HG03575 (cell line): Measurements from ENCODE around the gene CDCA5.
"Not testable (repeated sequence)": the region's sequence is repeated elsewhere in the genome, so short reads cannot be mapped to it uniquely, and the experiment has no call there.

Experiments
- ATAC-seq: cut with Tn5 transposase; IDR thresholded peaks from one replicate; pipeline ENCODE4 v1.9.1; 2021; ENCODE audit not compliant: unreplicated experiment, insufficient number of reproducible peaks, low FRiP score; ENCODE audit errors: extremely low read depth

CDCA5 gene

DNA sequence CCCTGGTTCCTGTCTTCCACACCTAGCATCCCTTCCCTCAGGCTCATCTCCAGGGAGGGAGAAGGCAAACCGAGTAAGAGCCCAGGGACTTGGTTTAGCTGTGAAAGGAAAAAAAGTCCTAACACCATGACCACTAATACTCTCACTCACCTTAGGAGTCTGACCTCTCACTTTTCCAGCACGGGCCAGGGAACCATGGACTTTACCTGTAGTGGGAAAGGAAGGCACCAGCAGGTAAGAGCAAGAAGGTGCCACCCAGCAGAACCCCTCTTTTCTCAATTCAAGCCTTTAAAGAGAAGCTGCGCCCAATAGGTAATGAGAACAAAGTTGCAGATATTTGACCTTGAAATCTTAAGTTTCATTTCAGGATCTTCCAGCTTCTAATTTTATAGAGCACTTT lies 37.0 kb upstream of the CDCA5 start:
- ATAC-seq: no peak

DNA sequence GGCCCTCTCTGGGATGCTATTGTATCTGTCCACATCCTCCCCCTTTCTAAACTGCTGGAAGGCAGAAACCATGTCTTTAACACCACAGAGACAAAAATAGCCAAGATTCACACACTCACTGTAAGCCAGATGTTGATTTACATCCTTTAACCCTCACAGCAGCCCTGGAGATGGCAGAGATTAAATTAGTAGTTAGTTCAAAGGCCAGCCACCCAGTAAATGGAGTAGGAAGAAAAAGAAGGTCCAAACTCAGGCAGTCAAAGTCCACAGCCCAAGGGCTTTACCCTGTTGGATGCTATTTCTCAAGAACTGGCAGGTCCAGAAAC lies 35.8 kb upstream of the CDCA5 start:
- ATAC-seq: no peak

DNA sequence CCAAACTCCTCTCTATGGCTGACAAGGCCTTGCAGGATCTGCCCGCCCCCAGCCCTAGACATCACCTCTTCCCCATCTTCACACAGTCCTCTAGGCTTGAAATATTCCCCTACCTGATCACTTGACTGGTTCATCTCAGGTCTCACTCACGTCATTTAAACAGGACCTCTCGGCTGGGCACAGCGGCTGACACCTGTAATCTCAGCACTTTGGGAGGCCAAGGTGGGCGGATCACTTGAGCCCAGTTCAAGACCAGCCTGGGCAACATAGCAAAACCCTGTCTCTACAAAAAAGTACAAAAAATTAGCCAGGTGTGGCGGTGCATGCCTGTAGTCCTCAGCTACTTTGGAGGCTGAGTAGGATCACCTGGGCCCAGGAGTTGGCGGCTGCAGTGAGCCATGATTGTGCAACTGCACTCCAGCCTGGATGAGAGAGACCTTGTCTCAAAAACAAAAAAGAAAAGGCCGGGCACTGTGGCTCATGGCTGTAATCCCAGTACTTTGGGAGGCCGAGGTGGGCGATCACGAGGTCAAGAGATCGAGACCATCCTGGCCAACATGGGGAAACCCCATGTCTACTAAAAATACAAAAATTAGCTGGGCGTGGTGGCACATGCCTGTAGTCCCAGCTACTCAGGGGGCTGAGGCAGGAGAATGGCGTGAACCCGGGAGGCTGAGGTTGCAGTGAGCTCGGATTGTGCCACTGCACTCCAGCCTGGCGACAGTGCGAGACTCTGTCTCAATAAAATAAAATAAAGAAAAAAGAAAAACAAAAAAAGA lies 35.2 kb upstream of the CDCA5 start:
- ATAC-seq: not testable (repeated sequence)

DNA sequence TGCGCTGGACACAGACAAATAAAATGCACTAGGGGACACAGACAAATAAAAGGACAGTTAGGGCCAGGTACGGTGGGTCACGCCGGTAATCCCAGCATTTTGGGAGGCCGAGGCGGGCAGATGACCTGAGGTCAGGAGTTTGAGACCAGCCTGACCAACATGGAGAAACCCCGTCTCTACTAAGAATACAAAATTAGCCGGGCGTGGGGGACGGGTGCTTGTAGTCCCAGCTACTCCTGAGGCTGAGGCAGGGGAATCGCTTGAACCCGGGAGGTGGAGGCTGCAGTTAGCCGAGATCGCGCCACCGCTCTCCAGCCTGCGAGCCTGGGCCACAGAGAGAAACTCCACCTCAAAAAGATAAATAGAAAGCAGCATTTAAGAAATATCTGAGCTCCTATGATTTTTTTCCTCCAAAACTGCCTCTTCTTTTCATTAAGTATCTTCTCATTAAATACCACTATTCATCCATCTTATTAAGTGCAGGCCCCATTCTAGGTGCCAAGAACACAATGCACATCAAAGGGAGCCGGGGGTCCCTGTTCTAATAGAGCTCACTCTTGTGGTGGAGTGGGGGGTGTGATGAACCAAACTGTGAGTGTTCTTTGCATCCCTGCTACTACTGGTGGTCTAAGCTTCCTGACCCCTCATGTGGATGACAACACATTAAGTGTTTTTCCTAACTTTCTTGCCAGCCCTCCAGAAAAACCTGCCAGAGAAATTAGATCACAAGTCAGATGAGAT lies 34.4 kb upstream of the CDCA5 start:
- no peak for ATAC-seq

DNA sequence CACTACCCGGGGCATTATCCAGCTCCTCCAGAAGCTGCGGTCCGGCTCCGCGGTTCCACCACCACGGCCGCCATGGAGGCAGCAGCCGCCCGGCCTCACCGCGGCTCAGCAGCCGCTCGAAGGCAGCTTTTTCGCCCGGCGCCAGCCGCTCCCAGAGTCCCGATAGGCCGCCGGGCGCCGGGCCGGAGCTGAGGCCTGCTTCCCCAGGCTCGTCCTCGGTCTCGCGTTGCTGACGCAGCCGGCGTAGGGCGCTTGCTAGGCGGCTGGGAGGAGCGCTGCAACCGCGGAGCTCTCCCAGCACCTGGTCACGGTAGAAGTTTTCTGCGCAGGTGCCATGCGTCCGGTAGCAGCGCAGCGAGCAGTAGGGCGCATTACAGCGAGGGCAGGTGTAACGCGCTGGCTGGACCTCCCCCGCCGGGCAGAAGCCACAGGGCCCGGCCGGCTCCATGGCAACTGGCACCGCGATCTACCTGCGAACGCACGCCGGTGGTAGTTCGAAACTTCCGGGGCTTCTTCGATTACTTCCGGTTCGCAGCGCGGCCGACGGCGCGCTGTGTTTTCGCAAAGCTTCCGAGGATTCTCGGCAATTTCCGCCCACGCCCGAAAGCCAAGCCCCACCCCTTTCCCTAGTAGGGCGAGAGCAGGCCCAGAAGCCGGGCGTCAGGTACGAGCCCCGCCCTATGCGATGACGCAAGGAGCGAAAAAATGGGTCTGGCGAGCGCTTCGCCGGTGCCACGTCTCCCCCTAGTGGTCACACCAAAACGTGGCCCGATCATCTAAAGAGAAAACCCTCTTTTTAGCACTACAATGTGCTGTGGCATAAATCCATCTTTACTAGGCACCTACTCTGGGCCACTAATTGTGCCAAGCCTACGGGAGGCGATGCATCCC lies 33.6 kb upstream of the CDCA5 start, which contains the start of gene ZNHIT2:
TSS of gene ZNHIT2 (minus strand) at position 496 of the 891 bp plus-strand sequence. CDS start at position 448, 48 bp downstream.
- ATAC-seq: peak; percentile 31

DNA sequence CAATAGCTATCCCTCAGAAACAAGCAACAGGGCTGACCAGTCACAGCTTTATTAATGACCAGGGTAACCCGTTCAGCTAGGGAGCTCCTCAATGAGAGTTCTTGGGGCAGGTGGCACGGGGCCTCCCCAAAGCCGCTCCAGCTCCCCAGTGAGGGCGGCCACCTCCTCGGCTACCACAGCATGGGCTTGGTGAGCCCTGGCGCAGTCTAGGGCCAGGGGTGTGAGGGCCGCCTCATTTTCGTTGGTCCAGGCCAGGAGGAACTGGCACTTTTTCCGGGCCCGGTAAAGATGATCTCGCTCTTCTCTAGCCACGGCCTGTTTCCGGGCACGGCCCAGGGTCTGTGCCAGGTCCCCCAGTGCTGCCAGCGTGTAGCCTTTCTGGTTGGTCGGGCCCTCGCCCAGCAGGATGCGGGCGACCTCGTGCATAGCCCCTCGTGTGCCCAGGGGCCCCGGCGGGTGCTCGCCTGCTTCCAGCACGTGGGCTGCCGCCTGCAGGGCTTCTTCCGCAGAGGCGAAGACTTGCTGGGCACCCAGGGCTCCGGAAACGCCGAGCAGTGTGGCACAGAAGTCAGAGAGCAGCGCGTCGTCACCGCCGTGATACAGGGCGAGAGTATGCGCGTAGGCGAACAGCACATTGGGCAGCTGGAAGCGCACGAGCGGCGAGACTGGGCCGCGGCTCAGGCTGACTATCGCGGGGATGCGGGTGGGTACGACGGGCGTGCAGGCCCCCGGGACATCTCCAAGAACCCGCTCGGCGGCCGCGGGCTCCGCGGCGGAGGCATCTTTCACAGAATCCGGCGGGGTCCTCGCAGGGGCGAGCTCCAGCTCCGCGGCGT lies 32.7 kb upstream of the CDCA5 start:
- no peak for ATAC-seq

DNA sequence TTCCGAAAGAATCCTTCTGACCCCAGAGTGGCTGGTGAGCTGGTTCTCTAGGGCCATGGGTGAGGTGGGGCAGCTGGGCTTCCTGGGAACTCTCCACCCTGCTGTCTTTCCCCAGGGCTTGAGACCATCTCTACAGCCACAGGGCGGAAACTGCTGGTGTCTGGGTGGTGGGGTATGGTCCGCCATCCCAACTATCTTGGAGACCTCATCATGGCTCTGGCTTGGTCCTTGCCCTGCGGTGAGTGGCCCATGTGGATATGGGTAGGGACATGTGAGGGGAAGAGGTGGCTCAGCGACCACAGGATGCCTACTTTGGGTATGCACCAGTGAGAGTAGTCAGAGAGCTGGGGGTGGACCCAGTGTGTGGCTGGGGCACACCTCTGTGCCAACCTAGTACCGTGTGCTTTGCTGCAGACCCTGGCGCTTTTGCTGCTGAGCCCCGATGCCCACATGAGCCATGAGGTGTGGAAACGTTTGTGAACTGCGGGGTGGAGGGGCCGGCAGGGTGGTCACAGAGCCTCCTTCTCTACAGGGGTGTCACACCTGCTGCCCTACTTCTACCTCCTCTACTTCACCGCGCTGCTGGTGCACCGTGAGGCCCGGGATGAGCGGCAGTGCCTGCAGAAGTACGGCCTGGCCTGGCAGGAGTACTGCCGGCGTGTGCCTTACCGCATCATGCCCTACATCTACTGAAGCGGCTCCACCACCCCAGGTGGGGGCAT lies 31.7 kb upstream of the CDCA5 start:
- no peak for ATAC-seq

DNA sequence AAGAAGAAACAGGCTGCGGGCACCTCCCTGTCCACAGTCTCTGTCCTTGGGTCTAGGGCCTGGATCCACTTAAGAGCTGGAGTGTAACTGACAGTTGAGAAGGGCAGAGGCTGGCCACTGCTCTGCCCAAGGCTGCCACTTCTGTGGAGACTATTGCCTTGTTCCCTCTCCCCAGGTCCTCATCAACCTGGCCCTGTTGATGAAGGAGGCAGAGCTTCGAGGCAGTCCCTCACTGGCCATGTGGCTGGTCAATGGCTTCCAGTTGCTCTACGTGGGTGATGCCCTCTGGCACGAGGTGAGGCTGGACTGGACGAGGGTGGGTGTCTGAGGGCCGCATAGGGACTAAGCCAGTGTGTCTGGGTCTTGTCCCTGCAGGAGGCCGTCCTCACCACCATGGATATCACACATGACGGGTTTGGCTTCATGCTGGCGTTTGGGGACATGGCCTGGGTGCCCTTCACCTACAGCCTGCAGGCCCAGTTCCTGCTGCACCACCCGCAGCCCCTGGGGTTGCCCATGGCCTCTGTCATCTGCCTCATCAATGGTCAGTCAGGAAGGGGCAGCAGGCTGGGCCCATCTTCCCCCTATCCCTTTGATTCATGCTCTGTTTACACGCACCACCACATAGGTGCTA lies 30.8 kb upstream of the CDCA5 start:
- ATAC-seq: no peak

DNA sequence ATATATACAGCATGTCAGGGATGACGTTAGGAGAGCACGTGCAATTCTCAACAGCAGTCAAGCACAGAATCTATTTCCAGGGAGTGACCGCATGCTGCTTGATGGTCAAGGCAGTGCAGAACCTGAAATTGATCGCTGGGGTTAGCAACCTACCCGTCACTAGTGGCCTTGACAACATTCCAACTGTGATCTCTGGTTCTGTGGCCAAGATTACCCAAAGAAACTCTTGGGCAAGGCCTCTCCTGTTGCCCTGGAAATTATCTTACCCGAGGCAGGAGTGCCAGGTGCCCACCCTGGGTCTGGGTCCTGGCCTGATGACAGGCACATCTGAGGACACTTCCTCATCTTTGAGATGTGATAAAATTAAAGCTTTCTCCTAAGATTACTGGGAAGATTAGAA lies 30.0 kb upstream of the CDCA5 start:
- ATAC-seq: no peak

DNA sequence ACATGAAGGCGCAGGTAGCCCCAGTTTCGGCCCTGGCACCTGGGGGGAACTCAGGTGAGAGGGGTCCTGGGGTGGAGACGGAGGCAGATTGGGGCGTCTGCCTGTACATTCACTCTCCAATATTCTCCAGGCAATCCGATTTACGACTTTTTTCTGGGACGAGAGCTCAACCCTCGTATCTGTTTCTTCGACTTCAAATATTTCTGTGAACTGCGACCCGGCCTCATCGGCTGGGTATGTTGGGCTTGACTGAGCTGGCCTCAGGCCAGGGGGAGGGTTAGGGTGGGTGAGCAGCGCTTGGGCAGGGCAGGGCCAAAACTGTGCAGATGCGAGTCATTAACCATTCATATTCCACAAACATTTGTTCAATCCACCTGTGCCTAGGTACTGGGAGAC lies 29.5 kb upstream of the CDCA5 start:
- ATAC-seq: no peak

DNA sequence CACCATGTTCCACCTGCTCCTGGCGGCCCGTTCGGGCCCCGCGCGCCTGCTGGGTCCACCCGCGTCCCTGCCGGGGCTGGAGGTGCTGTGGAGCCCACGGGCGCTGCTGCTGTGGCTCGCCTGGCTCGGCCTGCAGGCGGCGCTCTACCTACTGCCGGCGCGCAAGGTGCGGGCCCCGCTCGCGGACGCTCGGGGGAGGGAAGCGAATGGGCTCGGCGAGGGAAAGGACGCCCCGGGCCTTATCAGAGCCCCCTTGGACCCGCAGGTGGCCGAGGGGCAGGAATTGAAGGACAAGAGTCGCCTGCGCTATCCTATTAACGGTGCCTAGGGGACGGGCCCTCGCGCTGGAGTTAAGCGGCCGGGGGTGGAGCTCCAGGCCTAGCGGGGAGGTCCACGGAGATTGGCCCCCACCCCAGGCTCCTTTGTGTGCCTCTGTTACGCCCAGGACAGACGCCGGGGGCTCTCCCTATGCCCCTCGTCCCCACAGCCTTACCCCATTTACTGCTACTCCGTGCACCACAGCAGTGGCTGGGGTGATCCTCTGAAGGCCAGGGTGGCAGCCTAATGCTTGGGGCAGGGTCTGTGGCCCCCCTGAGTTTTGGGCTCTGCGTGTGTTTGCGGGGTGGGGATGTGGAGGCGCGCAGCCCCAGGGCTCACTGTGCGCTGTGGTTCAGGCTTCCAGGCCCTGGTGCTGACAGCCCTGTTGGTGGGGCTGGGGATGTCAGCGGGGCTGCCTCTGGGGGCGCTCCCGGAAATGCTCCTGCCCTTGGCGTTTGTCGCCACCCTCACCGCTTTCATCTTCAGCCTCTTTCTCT lies 28.9 kb upstream of the CDCA5 start:
- ATAC-seq: no peak

DNA sequence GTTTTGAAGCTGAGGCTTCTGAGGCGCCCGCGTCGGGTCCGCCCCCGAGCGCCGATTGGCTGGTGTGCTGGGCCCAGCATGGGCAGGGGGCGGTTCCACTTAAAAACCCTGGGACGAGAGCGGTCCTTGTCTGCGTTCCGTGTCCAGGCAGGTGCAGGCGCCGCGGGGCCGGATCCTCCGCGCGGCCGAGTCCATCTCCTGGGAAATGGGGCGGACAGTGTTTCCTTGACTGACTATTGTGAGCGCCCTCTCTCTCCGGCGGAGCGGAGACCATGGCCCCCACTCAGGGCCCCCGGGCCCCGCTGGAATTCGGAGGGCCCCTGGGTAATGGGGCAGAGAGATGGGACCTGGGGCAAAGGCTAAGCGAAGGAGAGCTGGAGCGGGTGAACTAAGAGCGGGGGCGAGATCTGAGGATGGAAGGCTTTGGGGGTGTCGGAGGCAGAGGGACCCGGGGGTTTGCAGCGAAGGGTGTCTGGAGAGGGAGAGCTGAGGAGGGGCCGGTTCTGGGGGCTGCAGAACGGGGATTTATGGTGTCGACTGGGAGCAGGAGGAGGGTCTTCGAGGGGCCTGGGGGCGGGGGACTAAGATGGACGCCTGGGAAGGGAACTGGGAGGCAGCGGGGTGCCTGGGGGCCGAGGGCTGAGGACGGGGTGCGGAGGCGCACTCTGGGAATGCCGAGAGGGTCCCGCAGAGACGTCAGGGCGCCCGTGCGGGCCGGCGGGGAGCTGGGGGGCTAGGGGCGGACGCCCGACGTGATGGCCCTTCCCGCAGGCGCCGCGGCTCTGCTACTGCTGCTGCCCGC lies 28.1 kb upstream of the CDCA5 start, which contains the start of gene TM7SF2:
TSS of gene TM7SF2 (plus strand) at position 129 of the 802 bp plus-strand sequence. CDS start at position 273, 144 bp downstream.
- ATAC-seq: no peak

DNA sequence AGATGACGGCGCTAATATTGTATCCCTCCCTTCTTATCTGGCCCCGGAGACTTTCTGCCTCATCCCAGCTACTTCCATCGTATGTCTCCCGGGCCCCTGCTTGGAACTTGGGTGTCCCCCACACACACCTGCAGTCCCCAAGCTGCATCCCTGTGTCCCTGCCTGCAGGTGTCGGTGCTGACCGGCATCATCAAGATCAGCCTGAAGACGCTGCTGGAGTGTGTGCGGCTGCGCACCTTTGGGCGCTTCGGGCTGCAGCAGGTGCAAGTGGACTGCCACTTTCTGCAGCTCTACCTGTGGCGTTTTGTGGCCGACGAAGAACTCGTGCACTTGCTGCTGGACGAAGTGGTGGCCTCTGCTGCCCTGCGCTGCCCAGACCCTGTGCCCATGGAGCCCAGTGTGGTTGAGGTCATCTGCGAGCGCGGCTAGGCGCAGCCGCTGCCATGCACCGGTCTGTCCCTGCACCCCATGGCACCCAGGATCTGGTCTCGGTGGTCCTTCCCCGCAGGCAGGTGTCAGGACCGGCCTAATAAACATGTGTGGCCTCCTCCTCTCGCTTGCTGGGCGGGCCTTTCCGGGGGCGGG lies 27.4 kb upstream of the CDCA5 start:
- no peak for ATAC-seq

DNA sequence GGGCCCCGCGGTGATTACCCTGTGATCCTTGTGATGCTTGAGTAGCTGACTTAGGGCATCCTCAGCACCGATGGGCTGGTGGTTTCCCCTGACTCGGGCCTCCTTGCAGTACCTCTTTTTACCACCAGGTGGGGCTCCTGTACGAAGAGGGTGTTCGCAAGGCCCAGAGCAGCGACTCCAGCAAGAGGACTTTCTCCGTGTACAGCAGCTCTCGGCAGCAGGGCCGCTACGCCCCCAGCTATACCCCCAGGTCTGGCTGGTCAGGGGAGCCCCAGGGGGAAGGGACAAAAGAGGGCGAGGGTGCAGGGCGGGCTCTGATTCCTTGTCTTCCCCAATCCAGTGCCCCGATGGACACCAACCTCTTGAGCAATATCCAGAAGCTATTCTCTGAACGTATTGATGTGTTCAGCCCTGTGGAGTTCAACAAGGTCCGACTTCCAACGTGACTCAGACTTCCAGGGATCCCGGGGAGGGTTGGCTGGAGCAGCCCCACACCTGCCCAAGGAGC lies 26.6 kb upstream of the CDCA5 start:
- no peak for ATAC-seq
